Activated gamma-delta T cell treated with Interleukin-2 at 50 U/mL for 16 hours (primary cell): Measurements from ENCODE around the gene ARSI.

ENCODE experiments used
- DNase-seq: peaks from one replicate; pipeline ENCODE4 v3.0.0-alpha.2; 2020

The ARSI gene

GRCh38 chr5:150291388-150292385 is 11.0 kb downstream of the ARSI start:
- DNase-seq = no peak

GRCh38 chr5:150289551-150290390 is 12.9 kb downstream of the ARSI start, which contains the start of gene CAMK2A:
Gene CAMK2A, minus strand, starts transcription at chr5:150289773. Its CDS starts 148 bp downstream, at chr5:150289625.
- no peak for DNase-seq

- no peak for DNase-seq
Measured at GRCh38 chr5:150288791-150289190, 13.9 kb downstream of the ARSI start.

GRCh38 chr5:150288361-150288760 is 14.3 kb downstream of the ARSI start:
- no peak for DNase-seq

GRCh38 chr5:150286820-150287219 is 15.9 kb downstream of the ARSI start:
- DNase-seq = no peak

- DNase-seq = no peak
Measured at GRCh38 chr5:150285114-150285513, 17.6 kb downstream of the ARSI start.

- DNase-seq = no peak
Measured at GRCh38 chr5:150284311-150284710, 18.4 kb downstream of the ARSI start.

- no peak for DNase-seq
Measured at GRCh38 chr5:150283904-150284303, 18.8 kb downstream of the ARSI start.

GRCh38 chr5:150281987-150282386 is 20.7 kb downstream of the ARSI start:
- DNase-seq = no peak

GRCh38 chr5:150279330-150280020 is 23.2 kb downstream of the ARSI start:
- no peak for DNase-seq

GRCh38 chr5:150278916-150279315 is 23.8 kb downstream of the ARSI start:
- no peak for DNase-seq

GRCh38 chr5:150278046-150278730 is 24.5 kb downstream of the ARSI start:
- DNase-seq = no peak

GRCh38 chr5:150277043-150277442 is 25.7 kb downstream of the ARSI start:
- DNase-seq = no peak

GRCh38 chr5:150274811-150275210 is 27.9 kb downstream of the ARSI start:
- no peak for DNase-seq

GRCh38 chr5:150272531-150272930 is 30.2 kb downstream of the ARSI start:
- DNase-seq = no peak

- DNase-seq = no peak
Measured at GRCh38 chr5:150271923-150272322, 30.8 kb downstream of the ARSI start.

GRCh38 chr5:150271296-150271692 is 31.4 kb downstream of the ARSI start:
- DNase-seq = no peak

- no peak for DNase-seq
Measured at GRCh38 chr5:150270541-150271295, 32.0 kb downstream of the ARSI start.

GRCh38 chr5:150266871-150267291 is 35.8 kb downstream of the ARSI start:
- DNase-seq = no peak

- DNase-seq = no peak
Measured at GRCh38 chr5:150265870-150266383, 36.8 kb downstream of the ARSI start.
